GM12891 (cell line): ENCODE results near the gene ATRN.

Experiments
- PAX5 ChIP-seq: IDR thresholded peaks from 2 replicates; pipeline ENCODE4 v1.6.1; 2011; ENCODE audit warnings: low read length, moderate library complexity, mild to moderate bottlenecking; ENCODE audit not compliant: insufficient read depth, severe bottlenecking
- POLR2A ChIP-seq: IDR thresholded peaks from 2 replicates; pipeline ENCODE4 v1.6.1; 2011; ENCODE audit warnings: low read depth, low read length, control low read depth
- POLR2AphosphoS5 ChIP-seq: IDR thresholded peaks from 2 replicates; pipeline ENCODE4 v1.6.1; 2011; ENCODE audit warnings: low read depth, low read length, control low read depth
- TAF1 ChIP-seq: IDR thresholded peaks from 2 replicates; pipeline ENCODE4 v1.6.1; 2011; ENCODE audit warnings: low read depth, low read length, control low read depth

GRCh38 chr20:3652676-3653596 lies 182.1 kb downstream of the ATRN start:
- TF ChIP-seq POLR2A (no peak), POLR2AphosphoS5 (no peak), TAF1 (no peak), PAX5 (no peak)
